ENCODE results near the gene GRIP1.

Gene GRIP1

GRCh38 chr12:66629138-66629870 lies 49.6 kb downstream of the GRIP1 start:
- H3K9me2 ChIP-seq (replicated peaks; ENCODE audit: control insufficient read depth, low read length): no peaks in the 10 kb centered on the region

GRCh38 chr12:66627988-66628317 lies 50.9 kb downstream of the GRIP1 start:
- H3K4me1 ChIP-seq (ENCODE audit: control insufficient read depth, low read length): peaks cover 65% of the 10 kb centered on the region

More at GRCh38 chr12:66629138-66629870, 49.6 kb downstream of the GRIP1 start:
- no peaks in the 10 kb centered on the region for H4K20me1 ChIP-seq (ENCODE audit: control insufficient read depth, insufficient read depth, low read depth, low read length)
- TF ChIP-seq EZH2phosphoT487 (IDR thresholded peaks at IDR 0.05; ENCODE audit: borderline replicate concordance, low read length) (no peak), CTCF (IDR thresholded peaks at IDR 0.05; ENCODE audit: low read depth, low read length, poor library complexity, severe bottlenecking) (no peak)
- peaks cover 3% of the 10 kb centered on the region; the same call in 1 of the 2 replicates for H3K79me2 ChIP-seq (ENCODE audit: control insufficient read depth, low read length)
- 0 out of 2 replicates have a peak, but pooled peaks cover 2% of the 10 kb centered on the region for H3K36me3 ChIP-seq (ENCODE audit: control insufficient read depth, low read length)
- H3K27me3 ChIP-seq (ENCODE audit: control insufficient read depth, low read length): no peaks in the 10 kb centered on the region
- H3K4me1 ChIP-seq (ENCODE audit: control insufficient read depth, low read length): peaks cover 52% of the 10 kb centered on the region
- no peaks in the 10 kb centered on the region for H3K9me3 ChIP-seq (ENCODE audit: control insufficient read depth, insufficient read depth, low read length)
- no peak overlapping the region for H3K27ac ChIP-seq (ENCODE audit: low read depth, low read length)
- 0 out of 2 replicates have a peak, but pooled peaks cover 3% of the 10 kb centered on the region for H3F3A ChIP-seq (ENCODE audit: control insufficient read depth, insufficient read depth)
- no peak overlapping the region for H3K4me2 ChIP-seq (ENCODE audit: low read length)
- no peak overlapping the region for H3K4me3 ChIP-seq (ENCODE audit: low read length)

GRCh38 chr12:66627270-66627987 lies 51.4 kb downstream of the GRIP1 start:
- TF ChIP-seq EZH2phosphoT487 (IDR thresholded peaks at IDR 0.05; ENCODE audit: borderline replicate concordance, low read length): no peak
- TF ChIP-seq CTCF (IDR thresholded peaks at IDR 0.05; ENCODE audit: low read depth, low read length, poor library complexity, severe bottlenecking): no peak
- Histone ChIP-seq H4K20me1 (ENCODE audit: control insufficient read depth, insufficient read depth, low read depth, low read length) (no peaks in the 10 kb centered on the region), H3K79me2 (ENCODE audit: control insufficient read depth, low read length) (peaks cover 3% of the 10 kb centered on the region; the same call in 1 of the 2 replicates), H3K27me3 (ENCODE audit: control insufficient read depth, low read length) (no peaks in the 10 kb centered on the region), H3K4me2 (ENCODE audit: low read length) (peak overlapping the region; percentile 52), H3K9me2 (replicated peaks; ENCODE audit: control insufficient read depth, low read length) (no peaks in the 10 kb centered on the region), H3K4me1 (ENCODE audit: control insufficient read depth, low read length) (peaks cover 70% of the 10 kb centered on the region), H3F3A (ENCODE audit: control insufficient read depth, insufficient read depth) (peaks cover 8% of the 10 kb centered on the region; the same call in 1 of the 2 replicates), H3K4me3 (ENCODE audit: low read length) (peak overlapping the region; percentile 19), H3K9me3 (ENCODE audit: control insufficient read depth, insufficient read depth, low read length) (no peaks in the 10 kb centered on the region), H3K27ac (ENCODE audit: low read depth, low read length) (no peak overlapping the region), H3K36me3 (ENCODE audit: control insufficient read depth, low read length) (0 out of 2 replicates have a peak, but pooled peaks cover 2% of the 10 kb centered on the region)

More at GRCh38 chr12:66627988-66628317, 50.9 kb downstream of the GRIP1 start:
- TF ChIP-seq CTCF (IDR thresholded peaks at IDR 0.05; ENCODE audit: low read depth, low read length, poor library complexity, severe bottlenecking): no peak
- no peak for TF ChIP-seq EZH2phosphoT487 (IDR thresholded peaks at IDR 0.05; ENCODE audit: borderline replicate concordance, low read length)
- H3K79me2 ChIP-seq (ENCODE audit: control insufficient read depth, low read length): peaks cover 3% of the 10 kb centered on the region; the same call in 1 of the 2 replicates
- H4K20me1 ChIP-seq (ENCODE audit: control insufficient read depth, insufficient read depth, low read depth, low read length): no peaks in the 10 kb centered on the region
- H3K4me2 ChIP-seq (ENCODE audit: low read length): peak overlapping the region; percentile 52
- 0 out of 2 replicates have a peak overlapping the region, but pooled peaks have one; percentile 14 for H3K27ac ChIP-seq (ENCODE audit: low read depth, low read length)
- 0 out of 2 replicates have a peak, but pooled peaks cover 2% of the 10 kb centered on the region for H3K36me3 ChIP-seq (ENCODE audit: control insufficient read depth, low read length)
- no peaks in the 10 kb centered on the region for H3K9me2 ChIP-seq (replicated peaks; ENCODE audit: control insufficient read depth, low read length)
- H3K4me3 ChIP-seq (ENCODE audit: low read length): peak overlapping the region; percentile 19
- no peaks in the 10 kb centered on the region for H3K9me3 ChIP-seq (ENCODE audit: control insufficient read depth, insufficient read depth, low read length)
- H3K27me3 ChIP-seq (ENCODE audit: control insufficient read depth, low read length): no peaks in the 10 kb centered on the region
- H3F3A ChIP-seq (ENCODE audit: control insufficient read depth, insufficient read depth): peaks cover 8% of the 10 kb centered on the region; the same call in 1 of the 2 replicates
